ENCODE measurements around the gene NUP62. TPM values are rescaled to one million over a fixed set of nuclear protein-coding genes. Genes with fewer than 3 reads are reported as not detected.
A peak's percentile ranks its signal among the peaks of the same experiment; 100 is the strongest.

The NUP62 gene
- total and polyA plus RNA-seq, 2 of the 4 experiments (the other 2 are of a cell fraction): 21.3 to 29.7 TPM

- in situ Hi-C loops (cut with MboI; ENCODE audit: low sequenced_read_pairs): no loop called here
- no TSS peak for BruUV-seq (replicated peaks)
- Histone ChIP-seq H3K27ac (ENCODE audit: insufficient read depth, low read length) (no peak overlapping the region), H3K27me3 (ENCODE audit: control insufficient read depth, insufficient read depth, low read length) (peaks cover 8% of the 10 kb centered on the region; the same call in 1 of the 2 replicates), H4K5ac (ENCODE audit: low read depth, low read length) (no peak overlapping the region), H3K4me1 (ENCODE audit: control insufficient read depth, insufficient read depth, low read length) (peaks cover 8% of the 10 kb centered on the region), H3K23ac (ENCODE audit: low read depth, low read length) (no peak overlapping the region), H4K91ac (ENCODE audit: insufficient read depth, low read depth, low read length) (no peak overlapping the region), H2BK120ac (ENCODE audit: low read depth, low read length) (0 out of 2 replicates have a peak overlapping the region, but pooled peaks have one; percentile 23), H4K8ac (ENCODE audit: low read depth in 2 of 2, low read length in 2 of 2) (no peak overlapping the region), H3K4me3 (ENCODE audit: insufficient read depth, low read depth, low read length) (no peak overlapping the region), H3K18ac (ENCODE audit: low read depth, low read length) (no peak overlapping the region), H2AFZ (replicated peaks; ENCODE audit: low read length, poor library complexity) (no peak overlapping the region), H3K9me3 (ENCODE audit: control insufficient read depth, insufficient read depth, low read length) (no peaks in the 10 kb centered on the region), H3K4ac (ENCODE audit: low read depth, low read length) (no peak overlapping the region), H3K9ac (ENCODE audit: low read depth, low read length) (no peak overlapping the region), H4K20me1 (ENCODE audit: insufficient read depth, low read length) (no peaks in the 10 kb centered on the region), H3K36me3 (ENCODE audit: control insufficient read depth, insufficient read depth, low read length) (no peaks in the 10 kb centered on the region), H3K79me1 (ENCODE audit: low read depth in 1 of 2, low read length in 2 of 2) (no peaks in the 10 kb centered on the region), H2BK5ac (ENCODE audit: low read depth, low read length, poor library complexity, severe bottlenecking) (no peak overlapping the region), H2AK5ac (ENCODE audit: low read depth, low read length) (peak overlapping the region; percentile 58), H3K4me2 (ENCODE audit: low read depth, low read length) (no peak overlapping the region), H2AK9ac (replicated peaks; ENCODE audit: low read depth, low read length, poor library complexity) (peak overlapping the region; percentile 70), H2BK20ac (ENCODE audit: low read depth, low read length) (0 out of 2 replicates have a peak overlapping the region, but pooled peaks have one; percentile 53), H3K9me1 (ENCODE audit: insufficient read depth, low read length) (no peaks in the 10 kb centered on the region), H3K14ac (replicated peaks; ENCODE audit: low read depth, low read length) (no peak overlapping the region), H2BK15ac (ENCODE audit: low read depth, low read length) (no peak overlapping the region), H3K56ac (ENCODE audit: extremely low read depth, insufficient read depth, low read length) (no peak overlapping the region)
- WGBS, 2 experiments (ENCODE audit: extremely low coverage in 2 of 2, insufficient read length in 1 of 2): no CpG with 5 or more reads among the region's 17 CpGs
- intact Hi-C loops (cut with micrococcal nuclease): no loop called here
- no peak for TF ChIP-seq MXI1 (IDR thresholded peaks at IDR 0.05; ENCODE audit: borderline replicate concordance, low read depth, low read length)
- ChIA-PET POLR2A (ENCODE audit: unreplicated experiment) (no interaction called here), CTCF (no interaction called here)
- ATAC-seq (ENCODE audit: low read depth) (no peak), DNase-seq (no peak)
- dilution Hi-C loops (cut with HindIII; ENCODE audit: low sequenced_read_pairs, unreplicated experiment): no loop called here
These were observed 33.6 kb downstream of the NUP62 start for GRCh38 chr19:49895566-49896297.
